HCT116 (cell line): Measurements from ENCODE around the gene MSTO1. TPM values are rescaled to one million over a fixed set of nuclear protein-coding genes. Genes with fewer than 3 reads are reported as not detected.
"Not testable (repeated sequence)": the region's sequence is repeated elsewhere in the genome, so short reads cannot be mapped to it uniquely, and the experiment has no call there.

Source experiments
- ATAC-seq: fragments of 200-7000 bp; cut with Tn5 transposase; 2 replicates; pipeline ENCODE4 v1.9.1; 2020; ENCODE audit warnings: mild to moderate bottlenecking, moderate library complexity
- BruUV-seq: library from RNA; stranded (reverse); fragments of 400-500 nt; replicated peaks from 2 replicates; lab custom pipeline; 2021; lab: Mats Ljungman, UMichigan
- CTCF ChIA-PET: fragments of 300-600 bp; sonication (Branson Sonifier 250); formaldehyde crosslinking; loops from one replicate; lab custom pipeline; 2021; ENCODE audit warnings: antibody characterized with exemption; lab: Charles Lee
- POLR2A ChIA-PET: fragments of 300-600, 350-600 bp; sonication (Branson Sonifier 250); formaldehyde crosslinking; loops from one replicate; lab custom pipeline; 2021; ENCODE audit warnings: antibody characterized with exemption; lab: Charles Lee
- RAD21 ChIA-PET, 2 experiments: fragments of 300-600 bp; sonication (Branson Sonifier 250); formaldehyde crosslinking; loops; one replicate each; lab custom pipeline; 2023; ENCODE audit warnings: low total read pairs in 2 of 2; ENCODE audit not compliant: uncharacterized antibody in 2 of 2, unreplicated experiment in 2 of 2, low non-redundant PET in 1 of 2; lab: Charles Lee
- DNase-seq: peaks from one replicate; pipeline ENCODE4 v3.0.0-alpha.2; 2010; ENCODE audit warnings: low read depth, low spot score
- H2AFZ ChIP-seq: fragments of 200-600 bp; shearing (Covaris generic), sonication (generic); 2 replicates; pipeline ENCODE4 v1.6.1; 2017; ENCODE audit warnings: low read depth, mixed run types, mixed read lengths, antibody characterized with exemption, low read length; ENCODE audit not compliant: poor library complexity, severe bottlenecking
- H3K27ac ChIP-seq: 2 replicates; pipeline ENCODE4 v1.5.1; 2012; ENCODE audit warnings: low read depth, low read length
- H3K27me3 ChIP-seq: fragments of 200-600 bp; sonication (generic); 2 replicates; pipeline ENCODE4 v1.6.1; 2016; ENCODE audit warnings: mixed run types, low read length, mixed read lengths; ENCODE audit not compliant: insufficient read depth
- H3K36me3 ChIP-seq, 2 experiments: fragments of 200-500 bp in 1 of 2; fragments of 200-600 bp in 1 of 2; sonication (Bioruptor generic) in 1 of 2; sonication (generic) in 1 of 2; 2 replicates each; pipeline versions ENCODE4 v1.5.1 to v1.6.1; 2014 to 2016; ENCODE audit warnings: low read length in 2 of 2, inconsistent platforms in 1 of 2, mixed read lengths in 1 of 2, mixed run types in 1 of 2; ENCODE audit not compliant: insufficient read depth in 2 of 2, control insufficient read depth in 1 of 2
- H3K4me1 ChIP-seq, 2 experiments: fragments of 200-600 bp in 1 of 2; sonication (generic) in 1 of 2; 2 replicates each; pipeline versions ENCODE4 v1.5.1 to v1.6.1; 2012 to 2017; ENCODE audit warnings: low read length in 2 of 2, inconsistent platforms in 1 of 2, mild to moderate bottlenecking in 1 of 2, mixed read lengths in 1 of 2, mixed run types in 1 of 2, moderate library complexity in 1 of 2; ENCODE audit not compliant: insufficient read depth in 2 of 2, control insufficient read depth in 1 of 2
- H3K4me2 ChIP-seq: fragments of 200-600 bp; sonication (generic); 2 replicates; pipeline ENCODE4 v1.6.1; 2017; ENCODE audit warnings: mixed run types, low read length, mixed read lengths
- H3K4me3 ChIP-seq, 2 experiments: fragments of 200-600 bp in 1 of 2; sonication (generic) in 1 of 2; replicated peaks in 1 of 2; 2 replicates each; pipeline ENCODE4 v1.5.1; 2011 to 2016; ENCODE audit warnings: low read length in 2 of 2, control low read depth in 1 of 2, low read depth in 1 of 2, mild to moderate bottlenecking in 1 of 2, mixed read lengths in 1 of 2, mixed run types in 1 of 2
- H3K79me2 ChIP-seq: fragments of 200-600 bp; sonication (generic); 2 replicates; pipeline ENCODE4 v1.6.1; 2017; ENCODE audit warnings: mild to moderate bottlenecking, mixed run types, low read length, moderate library complexity, mixed read lengths; ENCODE audit not compliant: insufficient read depth
- H3K9ac ChIP-seq: fragments of 200-600 bp; sonication (generic); 2 replicates; pipeline ENCODE4 v1.6.1; 2016; ENCODE audit warnings: low read length, mixed read lengths
- H3K9me2 ChIP-seq: fragments of 200-600 bp; sonication (generic), shearing (Covaris generic); 2 replicates; pipeline ENCODE4 v1.6.1; 2017; ENCODE audit warnings: mixed run types, mild to moderate bottlenecking, moderate library complexity; ENCODE audit not compliant: insufficient read depth
- H3K9me3 ChIP-seq, 2 experiments: fragments of 200-500 bp in 1 of 2; fragments of 200-600 bp in 1 of 2; sonication (Bioruptor generic) in 1 of 2; sonication (generic) in 1 of 2; 2 replicates each; pipeline ENCODE4 v1.6.1; 2014 to 2017; ENCODE audit warnings: low read length in 2 of 2, mixed read lengths in 2 of 2, inconsistent platforms in 1 of 2, low read depth in 1 of 2, mild to moderate bottlenecking in 1 of 2, mixed run types in 1 of 2, moderate library complexity in 1 of 2; ENCODE audit not compliant: control insufficient read depth in 1 of 2, insufficient read depth in 1 of 2
- H4K20me1 ChIP-seq: fragments of 200-600 bp; sonication (generic), shearing (Covaris generic); 2 replicates; pipeline ENCODE4 v1.6.1; 2017; ENCODE audit warnings: mixed run types, mild to moderate bottlenecking, moderate library complexity; ENCODE audit not compliant: insufficient read depth
- ZBTB33 ChIP-seq: IDR thresholded peaks from 2 replicates; pipeline ENCODE4 v1.6.1; 2011; ENCODE audit warnings: mild to moderate bottlenecking, low read length, moderate library complexity; ENCODE audit not compliant: insufficient replicate concordance; ENCODE audit errors: extremely low read depth
- intact Hi-C: fragments of 100-400 bp; cut with micrococcal nuclease; formaldehyde crosslinking; loops from 2 replicates; pipeline ENCODE4 v1.10.0; 2022
- total RNA-seq: library from RNA; stranded (reverse); gene quantifications from one replicate; pipeline ENCODE4 v1.2.1, GENCODE V29; 2021; ENCODE audit not compliant: unreplicated experiment

The MSTO1 gene
- total RNA-seq, 1 experiment from 2014 or later = 56.4 TPM

DNA sequence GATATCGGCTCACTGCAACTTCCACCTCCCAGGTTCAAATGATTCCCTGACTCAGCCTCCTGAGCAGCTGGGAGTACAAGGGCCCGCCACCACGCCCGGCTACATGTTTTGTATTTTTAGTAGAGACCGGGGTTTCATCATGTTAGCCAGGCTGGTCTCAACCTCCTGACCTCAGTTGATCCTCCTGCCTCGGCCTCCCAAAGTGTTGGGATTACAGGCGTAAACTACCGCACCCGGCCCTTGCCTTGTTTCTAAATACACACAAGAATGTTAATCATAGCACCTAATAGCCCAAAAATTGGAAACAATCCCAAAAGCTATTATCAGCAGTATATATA lies 1.2 kb upstream of the MSTO1 start (continued):
- TF ChIP-seq ZBTB33 = no peak

GRCh38 chr1:155610257-155610647 lies 234 bp downstream of the MSTO1 start:
- Histone ChIP-seq H3K4me2 (peak overlapping the region; percentile 47; the same call in 1 of the 2 replicates), H3K9ac (peak overlapping the region; percentile 57), H3K4me3 (peak overlapping the region; percentile 49 to 63)
- intact Hi-C loops, H3K27ac ChIP-seq, H4K20me1 ChIP-seq, H3K4me1 ChIP-seq, H3K27me3 ChIP-seq, H2AFZ ChIP-seq, POLR2A ChIA-PET, H3K79me2 ChIP-seq, BruUV-seq, DNase-seq, H3K36me3 ChIP-seq, RAD21 ChIA-PET, H3K9me2 ChIP-seq, H3K9me3 ChIP-seq: not testable (repeated sequence)
- ATAC-seq = peak; percentile 47
- CTCF ChIA-PET = interaction anchor here (0.6 kb wide), 1 partner anchor 15 kb away, joined by 3 read pairs; no protein-coding TSS in a partner anchor

- H3K79me2 ChIP-seq, H3K4me2 ChIP-seq, intact Hi-C loops, H3K9me3 ChIP-seq, POLR2A ChIA-PET, DNase-seq, H3K9me2 ChIP-seq, H3K4me1 ChIP-seq, H3K27me3 ChIP-seq, H3K36me3 ChIP-seq, ATAC-seq, H3K4me3 ChIP-seq, H3K27ac ChIP-seq, H4K20me1 ChIP-seq, RAD21 ChIA-PET, BruUV-seq, H3K9ac ChIP-seq, CTCF ChIA-PET, H2AFZ ChIP-seq: not testable (repeated sequence)
Observed at GRCh38 chr1:155613226-155613625, 3.2 kb downstream of the MSTO1 start.
